KMS-11 (cell line): ENCODE measurements around the gene ABAT.

Experiments used
- H2AFZ ChIP-seq: fragments of 200-600 bp; sonication (generic); 2 replicates; pipeline ENCODE4 v1.6.1; 2016; ENCODE audit warnings: antibody characterized with exemption, mixed run types, low read depth
- H3K27ac ChIP-seq: fragments of 200-600 bp; sonication (generic); 2 replicates; pipeline ENCODE4 v1.6.1; 2016; ENCODE audit warnings: mild to moderate bottlenecking, mixed run types
- H3K27me3 ChIP-seq: fragments of 200-600 bp; sonication (generic); 2 replicates; pipeline ENCODE4 v1.6.1; 2017; ENCODE audit warnings: mild to moderate bottlenecking, low read depth, mixed run types, moderate library complexity; ENCODE audit not compliant: insufficient read depth
- H3K36me3 ChIP-seq: fragments of 200-600 bp; sonication (generic); 2 replicates; pipeline ENCODE4 v1.6.1; 2017; ENCODE audit warnings: mild to moderate bottlenecking, mixed run types; ENCODE audit not compliant: insufficient read depth
- H3K4me1 ChIP-seq: fragments of 200-600 bp; sonication (generic); 2 replicates; pipeline ENCODE4 v1.6.1; 2016; ENCODE audit warnings: mild to moderate bottlenecking, low read depth, mixed run types; ENCODE audit not compliant: poor library complexity, severe bottlenecking
- H3K4me2 ChIP-seq: fragments of 200-600 bp; sonication (generic); 2 replicates; pipeline ENCODE4 v1.7.0; 2016; ENCODE audit warnings: mild to moderate bottlenecking, mixed run types
- H3K4me3 ChIP-seq: fragments of 200-600 bp; sonication (generic); IDR thresholded peaks from 2 replicates; pipeline ENCODE4 v1.6.1; 2017; ENCODE audit warnings: low read depth, low read length, mixed read lengths; ENCODE audit not compliant: insufficient read depth
- H3K79me2 ChIP-seq: fragments of 200-600 bp; sonication (generic); 2 replicates; pipeline ENCODE4 v1.6.1; 2016; ENCODE audit warnings: low read depth, mixed run types; ENCODE audit not compliant: insufficient read depth
- H3K9ac ChIP-seq: fragments of 200-600 bp; sonication (generic); 2 replicates; pipeline ENCODE4 v1.6.1; 2016; ENCODE audit warnings: mild to moderate bottlenecking, mixed run types
- H4K20me1 ChIP-seq: fragments of 200-600 bp; sonication (generic); 2 replicates; pipeline ENCODE4 v1.6.1; 2016; ENCODE audit warnings: mild to moderate bottlenecking, mixed run types; ENCODE audit not compliant: insufficient read depth
- TF ChIP-seq, protein P1 (sequence below): fragments of 200-600 bp; sonication (generic); conservative IDR thresholded peaks from 2 replicates; pipeline ENCODE4 v1.6.1; 2017; ENCODE audit warnings: low read depth, mild to moderate bottlenecking, antibody characterized with exemption, low read length, moderate library complexity, mixed read lengths

Gene ABAT

DNA sequence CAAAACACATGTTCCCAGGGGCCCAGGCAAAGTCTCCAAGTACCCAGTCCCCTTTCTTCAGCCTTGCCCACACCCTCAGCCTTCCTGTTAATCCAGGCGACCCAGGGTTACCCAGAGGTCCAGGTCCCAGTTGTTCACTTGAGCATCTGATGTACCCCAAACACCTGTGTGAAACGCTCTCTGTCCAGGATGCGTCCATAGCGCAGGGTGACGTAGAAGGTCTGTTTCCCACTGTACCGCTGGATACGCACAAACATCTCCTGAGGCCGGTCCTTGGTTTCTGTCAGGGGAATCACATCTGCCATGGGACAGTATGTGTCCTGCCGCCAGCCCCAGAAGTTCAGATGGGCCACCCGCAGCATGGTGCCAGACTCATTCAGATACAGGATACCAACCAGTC lies 121.4 kb downstream of the ABAT start:
- H3K36me3 ChIP-seq, result peaks cover 4% of the 10 kb centered on the region; the same call in 1 of the 2 replicates
- peaks cover 25% of the 10 kb centered on the region for H3K4me1 ChIP-seq
- no peaks in the 10 kb centered on the region for H3K27me3 ChIP-seq
- H3K4me3 ChIP-seq, result no peak overlapping the region
- no peak overlapping the region; the same call in 1 of the 2 replicates for H3K4me2 ChIP-seq
- TF ChIP-seq, protein P1, sequence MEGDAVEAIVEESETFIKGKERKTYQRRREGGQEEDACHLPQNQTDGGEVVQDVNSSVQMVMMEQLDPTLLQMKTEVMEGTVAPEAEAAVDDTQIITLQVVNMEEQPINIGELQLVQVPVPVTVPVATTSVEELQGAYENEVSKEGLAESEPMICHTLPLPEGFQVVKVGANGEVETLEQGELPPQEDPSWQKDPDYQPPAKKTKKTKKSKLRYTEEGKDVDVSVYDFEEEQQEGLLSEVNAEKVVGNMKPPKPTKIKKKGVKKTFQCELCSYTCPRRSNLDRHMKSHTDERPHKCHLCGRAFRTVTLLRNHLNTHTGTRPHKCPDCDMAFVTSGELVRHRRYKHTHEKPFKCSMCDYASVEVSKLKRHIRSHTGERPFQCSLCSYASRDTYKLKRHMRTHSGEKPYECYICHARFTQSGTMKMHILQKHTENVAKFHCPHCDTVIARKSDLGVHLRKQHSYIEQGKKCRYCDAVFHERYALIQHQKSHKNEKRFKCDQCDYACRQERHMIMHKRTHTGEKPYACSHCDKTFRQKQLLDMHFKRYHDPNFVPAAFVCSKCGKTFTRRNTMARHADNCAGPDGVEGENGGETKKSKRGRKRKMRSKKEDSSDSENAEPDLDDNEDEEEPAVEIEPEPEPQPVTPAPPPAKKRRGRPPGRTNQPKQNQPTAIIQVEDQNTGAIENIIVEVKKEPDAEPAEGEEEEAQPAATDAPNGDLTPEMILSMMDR, result no peak
- no peak overlapping the region for H2AFZ ChIP-seq
- H3K27ac ChIP-seq, result no peak overlapping the region
- peaks cover 60% of the 10 kb centered on the region for H3K79me2 ChIP-seq
- peaks cover 16% of the 10 kb centered on the region; the same call in 1 of the 2 replicates for H4K20me1 ChIP-seq
- no peak overlapping the region for H3K9ac ChIP-seq

DNA sequence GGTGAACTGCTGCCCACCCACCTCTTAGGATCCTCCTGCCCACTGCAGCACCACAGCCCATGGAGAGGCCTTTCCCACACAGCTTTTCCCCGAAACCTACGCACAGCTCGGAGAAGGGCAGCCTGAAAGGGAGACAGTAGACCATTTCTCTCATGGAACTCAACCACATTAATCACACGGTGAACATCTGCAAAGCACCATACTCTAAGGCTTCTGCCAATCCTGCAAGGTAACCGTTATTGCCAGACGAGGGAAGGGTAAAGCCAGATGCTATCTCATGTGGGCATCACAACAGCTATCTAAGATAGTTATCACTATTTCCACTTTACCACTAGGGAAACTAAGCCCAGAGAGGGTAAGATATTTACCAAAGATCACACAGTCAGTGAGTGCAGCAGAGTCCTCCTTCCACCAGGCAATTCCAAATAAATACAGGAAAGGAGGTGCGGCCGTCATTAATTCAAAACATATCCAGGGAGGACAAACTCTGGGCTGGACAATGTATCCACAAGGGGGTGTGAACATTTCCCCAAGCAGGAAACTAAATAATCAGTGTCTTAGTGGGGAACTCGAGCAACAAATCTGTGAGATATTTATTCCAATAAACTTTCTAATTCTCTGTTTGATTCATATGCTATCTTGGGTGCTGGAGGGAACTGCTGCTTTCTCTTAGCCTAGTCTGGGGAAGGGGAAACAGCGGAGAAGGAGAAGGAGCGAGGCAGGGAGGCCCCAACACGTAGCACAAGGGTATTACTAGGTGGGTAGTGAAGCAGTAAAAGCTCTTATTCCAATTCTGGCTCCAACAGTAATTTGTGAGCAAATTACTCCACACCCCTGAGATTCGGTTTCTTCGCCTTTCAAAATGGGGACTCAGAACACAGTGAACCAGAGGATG lies 122.3 kb downstream of the ABAT start:
- H3K4me3 ChIP-seq, result no peak overlapping the region
- H3K4me1 ChIP-seq, result peaks cover 29% of the 10 kb centered on the region

DNA sequence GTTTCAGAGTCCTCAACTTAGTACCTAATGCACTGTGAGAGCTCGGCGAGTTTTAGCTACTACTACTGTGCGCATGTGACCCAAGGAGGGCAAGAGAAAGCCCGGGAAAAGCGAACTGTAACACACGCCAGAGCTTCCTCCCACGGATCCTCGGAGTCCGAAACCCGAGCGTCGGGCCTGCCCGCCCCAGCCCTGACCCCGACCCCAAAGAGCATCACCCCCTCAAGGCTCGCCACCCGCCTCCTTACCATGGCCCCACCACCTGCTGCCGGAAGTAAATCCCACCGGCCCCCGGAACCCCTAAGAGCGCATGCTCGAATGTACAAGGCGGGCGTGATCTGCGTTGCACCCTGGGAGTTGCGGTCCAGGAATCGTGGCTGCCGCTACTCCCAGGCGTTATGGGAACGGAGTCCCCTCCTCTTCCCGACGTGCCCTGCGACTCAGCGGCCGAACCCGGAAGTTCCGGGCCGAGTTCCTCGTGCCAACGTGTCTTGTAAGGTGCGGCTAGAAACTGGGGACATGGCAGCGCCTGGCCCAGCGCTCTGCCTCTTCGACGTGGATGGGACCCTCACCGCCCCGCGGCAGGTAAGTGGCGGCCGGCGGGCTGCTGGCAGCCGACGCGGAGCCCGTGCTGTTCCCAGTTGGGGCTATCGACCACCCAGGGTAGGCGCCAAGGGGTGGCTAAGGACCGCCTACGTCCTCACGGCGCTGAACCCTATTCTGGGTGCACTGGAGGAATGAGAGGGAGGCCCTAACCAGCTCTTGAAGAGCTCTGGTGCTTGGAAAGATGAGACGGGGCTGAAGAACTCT lies 123.2 kb downstream of the ABAT start, which contains the start of the genes PMM2 and TMEM186:
Gene PMM2 (plus strand): TSS at position 476 of the 810 bp plus-strand sequence. CDS start 44 bp downstream, at position 520.
Gene TMEM186 (minus strand): TSS at position 276 of the 810 bp plus-strand sequence. CDS start 25 bp downstream, at position 251.
- peak within 1 kb of the TSS; percentile 78 for H3K4me2 ChIP-seq
- no peak within 1 kb of the TSS for H3K4me3 ChIP-seq
- no peaks in the 10 kb centered on the region for H3K27me3 ChIP-seq
- peak within 1 kb of the TSS; percentile 58 for H2AFZ ChIP-seq
- peaks cover 29% of the 10 kb centered on the region for H3K4me1 ChIP-seq
- peak within 1 kb of the TSS; percentile 88 for H3K9ac ChIP-seq
- TF ChIP-seq, protein P1, result no peak
- H4K20me1 ChIP-seq, result peaks cover 25% of the 10 kb centered on the region; the same call in 1 of the 2 replicates
- H3K27ac ChIP-seq, result peak within 1 kb of the TSS; percentile 58
- H3K36me3 ChIP-seq, result peaks cover 13% of the 10 kb centered on the region; the same call in 1 of the 2 replicates
- H3K79me2 ChIP-seq, result peaks cover 77% of the 10 kb centered on the region

More for the DNA sequence above, 122.3 kb downstream of the ABAT start:
- Histone ChIP-seq H2AFZ (peak overlapping the region; percentile 58), H3K27me3 (no peaks in the 10 kb centered on the region), H4K20me1 (peaks cover 25% of the 10 kb centered on the region; the same call in 1 of the 2 replicates), H3K9ac (peak overlapping the region; percentile 88), H3K4me2 (peak overlapping the region; percentile 53), H3K36me3 (peaks cover 6% of the 10 kb centered on the region; the same call in 1 of the 2 replicates), H3K79me2 (peaks cover 69% of the 10 kb centered on the region), H3K27ac (peak overlapping the region; percentile 58)
- TF ChIP-seq, protein P1, result no peak

DNA sequence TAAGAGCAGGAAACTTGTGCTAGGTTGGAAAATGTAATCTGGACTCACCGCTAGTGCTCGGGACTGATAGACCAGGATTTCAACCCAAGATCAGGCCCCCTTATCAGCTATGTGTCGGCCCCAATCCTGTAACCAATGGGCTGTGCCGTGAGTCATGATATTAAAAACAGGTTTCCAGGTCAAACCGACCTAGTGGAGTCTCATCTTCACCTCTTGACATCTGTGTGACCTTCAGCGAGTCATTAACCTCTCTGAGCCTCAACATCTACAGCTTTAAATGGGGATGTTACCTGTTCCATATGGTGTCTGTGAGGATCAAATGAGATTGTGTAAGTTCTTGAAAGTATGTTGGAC lies 123.7 kb downstream of the ABAT start:
- peak overlapping the region; percentile 78 for H3K4me2 ChIP-seq
- peaks cover 29% of the 10 kb centered on the region for H3K4me1 ChIP-seq
- H3K36me3 ChIP-seq, result peaks cover 19% of the 10 kb centered on the region; the same call in 1 of the 2 replicates
- peak overlapping the region; percentile 58 for H2AFZ ChIP-seq
- peaks cover 25% of the 10 kb centered on the region; the same call in 1 of the 2 replicates for H4K20me1 ChIP-seq
- H3K4me3 ChIP-seq, result no peak overlapping the region
- H3K27ac ChIP-seq, result peak overlapping the region; percentile 58
- TF ChIP-seq, protein P1, result no peak
- H3K27me3 ChIP-seq, result no peaks in the 10 kb centered on the region
- H3K9ac ChIP-seq, result peak overlapping the region; percentile 88
- peaks cover 83% of the 10 kb centered on the region for H3K79me2 ChIP-seq
